Neuron (in vitro differentiated cells): ENCODE results near the gene BBC3.
A peak's percentile ranks its signal among the peaks of the same experiment; 100 is the strongest.
"Not testable (repeated sequence)": the region's sequence is repeated elsewhere in the genome, so short reads cannot be mapped to it uniquely, and the experiment has no call there.

Source experiments
- H2AFZ ChIP-seq: one replicate; pipeline ENCODE4 v1.6.1; 2013; ENCODE audit warnings: low read depth, mild to moderate bottlenecking, inconsistent platforms, low read length, moderate library complexity
- H3K27me3 ChIP-seq: one replicate; pipeline ENCODE4 v1.6.1; 2013; ENCODE audit warnings: low read length; ENCODE audit not compliant: insufficient read depth
- H3K36me3 ChIP-seq: one replicate; pipeline ENCODE4 v1.6.1; 2013; ENCODE audit warnings: low read length; ENCODE audit not compliant: insufficient read depth
- H3K4me1 ChIP-seq: one replicate; pipeline ENCODE4 v1.6.1; 2013; ENCODE audit warnings: low read length; ENCODE audit not compliant: insufficient read depth
- H3K4me3 ChIP-seq: 2 replicates; pipeline ENCODE4 v1.5.1; 2013; ENCODE audit warnings: mild to moderate bottlenecking, low read length, moderate library complexity
- H3K9me3 ChIP-seq: one replicate; pipeline ENCODE4 v1.6.1; 2013; ENCODE audit warnings: low read length

The BBC3 gene

DNA sequence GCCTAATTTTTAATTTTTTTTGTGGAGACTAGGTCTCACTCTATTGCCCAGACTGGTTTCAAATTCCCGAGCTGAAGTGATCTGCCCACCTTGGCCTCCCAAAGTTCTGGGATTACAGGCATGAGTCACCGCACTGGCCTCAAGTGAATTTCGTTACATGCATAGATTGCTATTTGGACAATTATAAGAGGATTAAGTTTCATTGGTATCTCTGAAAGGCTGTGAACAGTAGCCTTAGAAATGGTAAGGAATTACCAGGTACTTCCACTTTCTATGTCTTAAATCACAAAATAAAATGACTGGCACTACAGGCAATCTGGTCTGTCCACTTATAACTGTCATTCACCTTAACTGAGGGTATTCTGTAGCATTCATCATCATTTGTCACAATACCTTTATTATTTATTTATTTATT, 22.5 kb upstream of the BBC3 start:
- Histone ChIP-seq H3K36me3 (peaks cover 2% of the 10 kb centered on the region), H3K9me3 (no peaks in the 10 kb centered on the region), H3K4me1 (peaks cover 10% of the 10 kb centered on the region), H3K27me3 (no peaks in the 10 kb centered on the region), H2AFZ (no peak overlapping the region), H3K4me3 (no peak overlapping the region)

DNA sequence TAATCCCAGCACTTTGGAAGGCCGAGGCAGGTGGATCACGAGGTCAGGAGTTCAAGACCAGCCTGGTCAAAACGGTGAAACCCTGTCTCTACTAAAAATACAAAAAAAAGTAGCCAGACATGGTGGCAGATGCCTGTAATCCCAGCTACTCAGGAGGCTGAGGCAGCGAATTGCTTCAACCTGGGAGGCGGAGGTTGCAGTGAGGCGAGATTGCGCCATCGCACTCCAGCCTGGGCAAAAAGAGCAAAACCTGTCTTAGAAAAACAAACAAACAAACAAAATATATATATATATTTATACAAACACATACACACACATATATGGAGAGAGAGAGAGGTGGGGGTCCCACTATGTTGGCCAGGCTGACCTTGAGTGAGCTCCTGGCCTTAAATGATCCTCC, 22.0 kb upstream of the BBC3 start:
- not testable (repeated sequence) for H3K4me1 ChIP-seq, H2AFZ ChIP-seq, H3K4me3 ChIP-seq, H3K27me3 ChIP-seq, H3K9me3 ChIP-seq, H3K36me3 ChIP-seq

DNA sequence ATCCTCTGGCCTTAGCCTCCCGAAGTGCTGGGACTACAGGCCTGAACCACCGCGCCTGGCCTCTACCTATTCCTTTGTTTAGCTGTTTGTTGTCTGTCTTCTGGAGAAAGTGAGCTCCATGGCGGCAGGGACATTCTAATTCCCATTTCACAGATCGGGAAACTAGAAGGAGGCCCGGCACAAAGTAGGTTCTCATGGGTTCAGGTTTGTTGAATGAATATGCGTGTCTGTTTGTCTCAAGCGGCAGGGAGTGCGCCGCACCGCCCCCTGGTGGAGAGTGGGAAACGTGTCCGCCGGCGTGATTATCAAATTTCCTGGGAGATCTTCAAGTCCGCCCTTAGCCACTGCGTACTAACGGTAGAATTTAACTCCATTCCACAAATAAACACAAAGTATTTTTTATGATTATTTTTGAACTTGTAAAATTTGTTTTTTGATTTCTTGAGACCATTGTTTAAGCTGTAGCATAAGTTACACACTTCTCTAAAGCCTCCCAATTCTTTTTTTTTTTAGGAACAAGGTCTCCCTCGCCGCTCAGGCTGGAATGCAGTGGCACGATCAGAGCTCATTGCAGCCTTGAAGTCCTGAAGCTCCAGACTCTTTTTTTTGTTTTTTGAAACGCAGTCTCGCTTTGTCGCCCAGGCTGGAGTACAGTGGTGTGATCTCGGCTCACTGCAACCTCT, 16.4 kb upstream of the BBC3 start:
- H3K4me3 ChIP-seq = no peak overlapping the region
- no peaks in the 10 kb centered on the region for H3K36me3 ChIP-seq
- H2AFZ ChIP-seq = no peak overlapping the region
- no peaks in the 10 kb centered on the region for H3K9me3 ChIP-seq
- H3K27me3 ChIP-seq = no peaks in the 10 kb centered on the region
- H3K4me1 ChIP-seq = peaks cover 11% of the 10 kb centered on the region

DNA sequence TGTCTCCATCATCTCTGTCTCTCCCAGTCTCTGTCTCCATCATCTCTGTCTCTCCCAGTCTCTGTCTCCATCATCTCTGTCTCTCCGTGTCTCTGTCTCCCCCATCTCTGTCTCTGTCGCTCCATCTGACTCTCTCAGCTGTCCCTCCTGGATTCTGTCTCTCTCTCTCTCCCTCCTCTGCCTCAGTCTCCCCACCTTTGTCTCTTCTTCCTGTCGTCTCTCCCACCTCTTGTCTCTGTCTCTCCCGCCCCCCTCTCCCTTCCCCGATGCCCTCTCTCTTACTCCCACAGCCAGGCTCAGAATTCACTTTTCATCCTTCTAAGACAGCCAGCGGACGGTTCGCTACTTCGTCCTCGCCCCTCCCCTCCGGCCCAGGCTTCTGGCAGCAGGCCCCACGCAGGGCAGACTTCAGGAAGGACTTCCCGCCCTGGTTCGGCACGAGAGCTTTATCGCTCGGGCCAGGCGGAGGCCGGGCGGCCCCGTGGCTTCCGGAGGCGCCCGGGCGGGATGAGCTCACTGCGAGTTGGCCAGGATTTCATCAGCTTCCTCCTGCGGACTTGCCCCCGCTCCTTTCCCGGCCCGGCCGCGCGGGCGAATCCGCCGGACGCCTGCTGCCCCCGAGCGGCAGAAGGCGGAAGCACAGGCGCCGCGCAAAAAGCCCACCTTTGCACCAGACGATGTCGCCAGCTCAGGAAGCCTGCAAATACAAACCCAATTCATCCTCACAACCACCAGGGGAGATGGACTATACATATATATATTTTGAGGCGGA, 13.0 kb upstream of the BBC3 start:
- Histone ChIP-seq H3K27me3 (no peaks in the 10 kb centered on the region), H2AFZ (no peak overlapping the region), H3K4me3 (peak overlapping the region; percentile 35)

DNA sequence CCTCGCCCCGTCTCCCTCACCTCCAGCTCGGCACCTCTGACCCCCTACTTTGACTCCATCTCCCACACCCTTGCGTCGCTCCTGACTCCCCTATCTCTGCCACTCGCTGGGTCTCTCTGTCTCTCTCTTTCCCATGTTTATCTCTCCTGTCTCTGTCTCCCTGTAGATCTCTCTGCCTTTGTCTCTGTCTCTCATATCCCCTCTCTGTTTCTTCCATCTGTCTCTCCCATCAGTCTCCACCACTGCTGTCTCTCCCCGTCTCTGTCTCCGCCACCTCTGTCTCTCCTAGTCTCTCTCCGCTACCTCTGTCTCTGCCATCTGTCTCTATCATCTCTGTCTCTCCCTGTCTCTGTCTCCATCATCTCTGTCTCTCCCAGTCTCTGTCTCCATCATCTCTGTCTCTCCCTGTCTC, 12.4 kb upstream of the BBC3 start:
- Histone ChIP-seq H3K4me1 (peaks cover 39% of the 10 kb centered on the region), H3K4me3 (peak overlapping the region; percentile 35), H3K27me3 (no peaks in the 10 kb centered on the region), H3K9me3 (no peaks in the 10 kb centered on the region), H3K36me3 (no peaks in the 10 kb centered on the region), H2AFZ (no peak overlapping the region)

More for the DNA sequence above, 13.0 kb upstream of the BBC3 start:
- H3K36me3 ChIP-seq = no peaks in the 10 kb centered on the region
- H3K4me1 ChIP-seq = peaks cover 34% of the 10 kb centered on the region
- no peaks in the 10 kb centered on the region for H3K9me3 ChIP-seq

DNA sequence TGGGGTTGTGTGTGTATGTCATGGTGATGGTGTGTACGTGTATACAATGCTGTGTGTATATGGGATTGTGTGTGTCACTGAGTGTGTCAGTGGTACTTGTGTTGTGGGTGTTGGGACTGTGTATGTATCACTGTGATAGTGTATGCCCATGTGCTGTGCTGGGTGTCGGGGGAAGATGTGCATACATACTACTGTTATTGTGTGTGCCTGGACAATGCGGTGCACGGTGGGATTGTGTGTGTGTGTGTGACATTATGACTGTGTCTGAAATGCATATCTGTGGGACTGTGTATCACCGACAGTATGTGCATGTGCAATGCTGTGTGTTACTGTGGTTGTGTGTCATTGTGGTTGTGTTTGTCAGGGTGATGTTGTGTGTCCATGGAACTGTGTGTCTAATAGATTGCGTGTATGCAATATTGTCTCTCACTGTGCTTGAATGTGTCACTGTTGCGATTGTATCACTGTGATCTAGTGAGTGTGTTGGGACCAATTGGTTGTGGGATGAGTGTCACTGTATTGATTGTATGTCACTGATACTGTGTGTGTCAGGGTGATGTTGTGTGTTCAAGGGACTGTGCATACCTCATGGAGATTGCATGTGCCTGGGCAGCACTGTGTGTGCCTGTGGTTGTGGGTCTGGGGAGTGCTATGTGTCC, 11.0 kb upstream of the BBC3 start:
- H3K4me3 ChIP-seq = no peak overlapping the region
- H2AFZ ChIP-seq = no peak overlapping the region
- H3K36me3 ChIP-seq = no peaks in the 10 kb centered on the region
- H3K27me3 ChIP-seq = no peaks in the 10 kb centered on the region
- peaks cover 39% of the 10 kb centered on the region for H3K4me1 ChIP-seq
- no peaks in the 10 kb centered on the region for H3K9me3 ChIP-seq

DNA sequence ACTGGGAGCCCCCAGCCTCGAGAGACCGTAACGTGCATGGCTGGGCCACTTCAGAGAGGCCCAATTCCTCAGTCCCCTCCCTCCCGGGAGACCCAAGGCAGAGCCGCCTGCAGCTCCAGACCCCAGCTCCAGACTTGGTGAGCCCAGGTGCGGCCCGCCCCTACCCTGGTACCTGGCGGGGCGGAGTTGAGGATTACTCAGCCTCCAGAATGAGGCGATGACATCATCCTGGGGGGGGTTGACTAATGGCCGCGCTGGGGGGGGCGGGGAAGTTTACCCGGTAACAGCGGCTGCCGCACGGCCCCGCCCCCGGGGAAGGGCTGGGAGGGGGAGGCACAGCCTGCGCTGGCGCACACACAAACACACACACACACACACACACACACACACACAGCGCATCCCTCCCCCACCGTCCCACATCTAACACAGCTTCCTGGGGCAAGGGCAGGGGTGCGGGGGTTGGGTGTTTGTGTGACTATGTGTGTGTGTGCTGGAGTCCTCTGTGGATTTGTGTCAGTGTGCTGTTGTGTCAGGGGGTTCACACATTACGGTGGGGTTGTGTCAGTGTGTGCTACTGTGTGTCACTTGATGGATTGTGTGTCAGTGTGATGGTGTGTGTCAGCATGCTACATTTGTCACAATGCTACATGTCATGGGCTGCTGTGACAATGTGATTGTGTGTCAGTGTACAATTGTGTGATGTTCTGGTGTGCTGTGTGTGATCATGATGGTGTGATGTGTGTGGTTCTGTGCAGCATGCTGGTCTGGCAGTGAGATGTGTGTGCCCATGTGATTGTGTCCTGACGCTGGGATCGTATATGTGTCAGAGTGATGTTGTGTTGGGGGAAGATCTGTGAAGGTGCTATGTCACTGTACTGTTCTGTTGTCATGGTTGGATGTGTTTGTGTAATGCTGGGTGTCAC, 10.3 kb upstream of the BBC3 start:
- peaks cover 39% of the 10 kb centered on the region for H3K4me1 ChIP-seq
- no peaks in the 10 kb centered on the region for H3K9me3 ChIP-seq
- H3K27me3 ChIP-seq = no peaks in the 10 kb centered on the region
- H3K36me3 ChIP-seq = no peaks in the 10 kb centered on the region
- no peak overlapping the region for H3K4me3 ChIP-seq
- no peak overlapping the region for H2AFZ ChIP-seq

DNA sequence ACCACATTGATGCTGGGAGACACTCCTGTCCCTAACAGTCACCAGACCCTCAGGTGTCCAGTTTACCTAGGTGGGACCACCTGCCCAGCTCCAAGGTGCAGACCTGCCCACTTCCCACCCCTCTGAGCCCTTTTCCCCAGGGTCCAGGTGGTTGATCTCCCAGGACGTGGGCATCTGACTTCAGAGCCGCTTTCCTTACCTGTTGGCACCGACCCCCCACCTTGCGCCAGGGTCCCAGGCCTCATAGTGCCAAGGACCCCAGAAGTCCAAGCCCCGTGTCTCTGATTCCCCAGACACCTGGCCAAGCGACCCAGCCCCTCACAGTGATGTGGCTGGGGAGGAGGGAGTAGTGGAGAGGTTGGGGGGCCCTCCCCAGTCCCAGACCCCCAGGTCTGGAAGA, 9.6 kb upstream of the BBC3 start:
- Histone ChIP-seq H2AFZ (no peak overlapping the region), H3K9me3 (no peaks in the 10 kb centered on the region), H3K27me3 (no peaks in the 10 kb centered on the region), H3K4me3 (peak overlapping the region; percentile 44), H3K36me3 (no peaks in the 10 kb centered on the region), H3K4me1 (peaks cover 39% of the 10 kb centered on the region)

DNA sequence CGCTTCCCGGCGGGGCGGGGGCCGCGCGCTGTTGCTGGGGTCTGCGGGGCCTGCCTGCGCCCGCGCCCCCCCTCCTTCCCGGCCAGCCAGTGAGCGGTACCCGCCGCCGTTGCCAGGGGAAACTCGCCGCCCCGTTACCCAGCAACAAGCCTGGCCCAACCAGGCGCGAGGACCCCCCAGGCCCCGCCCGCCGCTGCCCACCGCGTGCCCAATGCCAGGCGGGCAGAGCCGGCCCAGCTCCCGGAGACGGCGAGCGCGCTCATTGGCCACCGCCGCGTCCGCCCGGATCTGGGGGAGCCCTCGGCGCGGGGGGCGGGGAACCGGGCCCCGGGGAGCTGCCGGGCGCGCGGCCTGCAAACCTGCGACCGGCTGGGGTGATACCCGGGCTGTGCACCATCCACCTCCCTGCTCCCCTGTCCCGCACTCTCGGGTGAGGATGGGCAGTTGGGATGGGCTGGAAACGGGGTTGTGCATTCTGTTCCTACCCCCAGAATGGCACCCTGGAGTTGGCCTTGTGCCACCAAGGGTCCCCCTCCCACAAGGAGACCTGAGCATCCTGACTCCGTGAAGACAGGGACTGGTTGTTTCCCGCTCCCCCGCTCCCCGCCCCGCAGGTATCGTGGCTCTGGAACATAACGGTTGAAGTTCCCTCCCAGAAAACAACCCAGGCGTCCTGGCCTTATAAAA, 8.8 kb upstream of the BBC3 start:
- Histone ChIP-seq H3K4me1 (peaks cover 39% of the 10 kb centered on the region), H3K27me3 (no peaks in the 10 kb centered on the region), H3K9me3 (no peaks in the 10 kb centered on the region), H3K36me3 (no peaks in the 10 kb centered on the region), H2AFZ (no peak overlapping the region), H3K4me3 (peak overlapping the region; percentile 44)

DNA sequence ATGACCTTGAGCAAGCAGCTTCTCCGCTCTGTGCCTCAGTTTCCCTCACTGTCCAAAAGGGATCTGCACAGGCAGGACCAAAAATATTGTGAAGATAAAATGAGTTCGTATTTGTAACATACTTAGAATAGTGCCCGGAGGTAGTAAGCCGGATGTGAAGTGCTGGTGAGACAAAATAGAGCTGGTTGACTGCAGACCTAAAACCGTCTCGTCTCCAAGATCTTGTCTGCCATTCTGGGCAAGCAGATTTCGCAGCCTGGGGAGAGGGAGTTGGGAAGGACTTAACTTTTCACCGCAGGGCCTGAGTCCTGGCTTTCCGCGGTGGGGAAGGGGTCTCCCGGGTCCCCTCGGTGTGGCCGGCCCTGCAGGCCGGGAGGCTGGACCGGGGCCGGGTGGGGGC, 8.2 kb upstream of the BBC3 start:
- Histone ChIP-seq H3K4me1 (peaks cover 39% of the 10 kb centered on the region), H2AFZ (no peak overlapping the region), H3K9me3 (no peaks in the 10 kb centered on the region), H3K4me3 (peak overlapping the region; percentile 61), H3K27me3 (no peaks in the 10 kb centered on the region), H3K36me3 (no peaks in the 10 kb centered on the region)

DNA sequence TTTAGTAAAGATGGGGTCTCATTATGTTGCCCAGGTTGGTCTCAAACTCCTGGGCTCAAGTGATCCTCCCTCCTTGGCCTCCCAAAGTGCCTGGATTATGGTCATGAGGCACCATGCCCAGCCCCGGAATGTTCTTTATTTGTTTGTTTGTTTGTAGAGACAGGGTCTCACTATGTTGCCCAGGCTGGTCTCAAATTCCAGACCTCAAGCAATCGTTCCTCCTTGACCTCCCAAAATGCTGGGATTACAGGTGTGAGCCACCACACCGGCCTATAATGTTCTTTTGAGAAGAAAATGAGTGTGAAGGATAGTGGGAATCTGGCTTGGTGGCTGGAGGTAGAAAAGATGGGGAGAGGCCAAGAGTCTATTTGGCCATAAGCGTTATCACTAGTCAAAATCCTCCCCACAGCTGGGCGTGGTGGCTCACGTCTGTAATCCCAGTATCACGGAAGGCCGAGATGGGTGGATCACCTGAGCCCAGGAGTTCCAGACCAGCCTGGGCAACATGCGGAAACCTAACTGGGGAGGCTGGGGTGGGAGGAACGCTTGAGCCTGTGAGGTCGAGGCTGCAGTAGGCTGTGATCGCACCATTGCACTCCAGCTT, 5.2 kb upstream of the BBC3 start:
- H3K4me1 ChIP-seq = peaks cover 35% of the 10 kb centered on the region
- no peaks in the 10 kb centered on the region for H3K9me3 ChIP-seq
- no peak overlapping the region for H3K4me3 ChIP-seq
- no peaks in the 10 kb centered on the region for H3K27me3 ChIP-seq
- H2AFZ ChIP-seq = no peak overlapping the region
- no peaks in the 10 kb centered on the region for H3K36me3 ChIP-seq
